NCI-H774 (cell line): Measurements from ENCODE around the gene MED12.

Source experiments
- DNase-seq: peaks from one replicate; lab custom pipeline; 2025; lab: John Stamatoyannopoulos, UW

Gene MED12

GRCh38 chrX:71118032-71118984, at the start of gene MED12:
MED12 (plus strand) TSS chrX:71118596; CDS start chrX:71118755, 159 bp downstream.
- peak; percentile 19 for DNase-seq

- no peak for DNase-seq
Observed at GRCh38 chrX:71070531-71070930, 47.9 kb upstream of the MED12 start.

- DNase-seq, result no peak
Observed at GRCh38 chrX:71081330-71082123, 36.9 kb upstream of the MED12 start.

GRCh38 chrX:71082124-71082647, 36.2 kb upstream of the MED12 start:
- DNase-seq, result no peak

- no peak for DNase-seq
Observed at GRCh38 chrX:71082822-71083221, 35.6 kb upstream of the MED12 start.

GRCh38 chrX:71085900-71086299, 32.5 kb upstream of the MED12 start:
- DNase-seq, result no peak

- no peak for DNase-seq
Observed at GRCh38 chrX:71091263-71091662, 27.1 kb upstream of the MED12 start.

GRCh38 chrX:71095033-71095432, 23.4 kb upstream of the MED12 start:
- DNase-seq, result no peak

- peak; percentile 65 for DNase-seq
Observed at GRCh38 chrX:71095555-71095980, 22.8 kb upstream of the MED12 start, which contains the start of gene FOXO4. FOXO4 (plus strand) TSS chrX:71095851; CDS start chrX:71096529, 678 bp downstream.

GRCh38 chrX:71095981-71096759, 22.2 kb upstream of the MED12 start:
- DNase-seq, result no peak

- no peak for DNase-seq
Observed at GRCh38 chrX:71096760-71097032, 21.7 kb upstream of the MED12 start.

GRCh38 chrX:71098302-71098701, 20.1 kb upstream of the MED12 start:
- DNase-seq, result no peak

GRCh38 chrX:71098951-71099506, 19.4 kb upstream of the MED12 start:
- DNase-seq, result no peak

- no peak for DNase-seq
Observed at GRCh38 chrX:71099736-71100135, 18.7 kb upstream of the MED12 start.

GRCh38 chrX:71100581-71101505, 17.6 kb upstream of the MED12 start:
- no peak for DNase-seq

GRCh38 chrX:71102292-71102691, 16.1 kb upstream of the MED12 start:
- no peak for DNase-seq

GRCh38 chrX:71103110-71103983, 15.0 kb upstream of the MED12 start:
- DNase-seq, result no peak

GRCh38 chrX:71105628-71106027, 12.8 kb upstream of the MED12 start:
- no peak for DNase-seq

GRCh38 chrX:71106427-71106826, 12.0 kb upstream of the MED12 start, which contains the start of gene CXorf65:
CXorf65 (minus strand) TSS chrX:71106740; CDS start chrX:71106556, 184 bp downstream.
- DNase-seq, result no peak
